IMR-90 (cell line): ENCODE results near the gene PLA2G1B. TPM values are rescaled to one million over a fixed set of nuclear protein-coding genes. Genes with fewer than 3 reads are reported as not detected.
"Not testable (repeated sequence)": the region's sequence is repeated elsewhere in the genome, so short reads cannot be mapped to it uniquely, and the experiment has no call there.

ENCODE experiments used
- ATAC-seq: fragments of 200-7000 bp; cut with Tn5 transposase; 2 replicates; pipeline ENCODE4 v1.9.1; 2020; ENCODE audit warnings: low read depth, mild to moderate bottlenecking, moderate library complexity
- BruUV-seq: library from RNA; stranded (reverse); fragments of 400-500 nt; replicated peaks from 2 replicates; lab custom pipeline; 2021; lab: Mats Ljungman, UMichigan
- CTCF ChIA-PET: fragments of 300-600 bp; formaldehyde crosslinking; extraction: SDS; loops from one replicate; lab custom pipeline; 2021; ENCODE audit warnings: antibody characterized with exemption; lab: Yijun Ruan, JAX
- POLR2A ChIA-PET: fragments of 300-600 bp; sonication (Branson Sonifier 250); formaldehyde crosslinking; loops from one replicate; lab custom pipeline; 2022; ENCODE audit warnings: antibody characterized with exemption; ENCODE audit not compliant: unreplicated experiment; lab: Charles Lee
- DNase-seq: peaks from one replicate; pipeline ENCODE4 v3.0.0; 2013
- H2AFZ ChIP-seq: replicated peaks from 2 replicates; pipeline ENCODE3; 2013; ENCODE audit warnings: low read length, mild to moderate bottlenecking; ENCODE audit not compliant: poor library complexity
- H2AK5ac ChIP-seq: 2 replicates; pipeline ENCODE4 v1.6.1; 2013; ENCODE audit warnings: low read depth, low read length, inconsistent platforms
- H2AK9ac ChIP-seq: replicated peaks from 2 replicates; pipeline ENCODE3; 2013; ENCODE audit warnings: mild to moderate bottlenecking, low read depth, low read length, moderate library complexity; ENCODE audit not compliant: poor library complexity
- H2BK120ac ChIP-seq: 2 replicates; pipeline ENCODE4 v1.6.1; 2013; ENCODE audit warnings: low read depth, low read length, inconsistent platforms
- H2BK15ac ChIP-seq: 3 replicates; pipeline ENCODE4 v1.6.1; 2013; ENCODE audit warnings: low read depth, low read length, inconsistent platforms
- H2BK20ac ChIP-seq: 2 replicates; pipeline ENCODE4 v1.6.1; 2013; ENCODE audit warnings: low read depth, mild to moderate bottlenecking, inconsistent platforms, low read length, moderate library complexity
- H2BK5ac ChIP-seq: 2 replicates; pipeline ENCODE4 v1.6.1; 2013; ENCODE audit warnings: mild to moderate bottlenecking, low read depth, low read length, inconsistent platforms; ENCODE audit not compliant: poor library complexity, severe bottlenecking
- H3K14ac ChIP-seq: replicated peaks from 2 replicates; pipeline ENCODE4 v1.6.1; 2013; ENCODE audit warnings: low read depth, low read length, inconsistent platforms
- H3K18ac ChIP-seq: 2 replicates; pipeline ENCODE4 v1.6.1; 2013; ENCODE audit warnings: low read depth, low read length, control low read depth
- H3K23ac ChIP-seq: 2 replicates; pipeline ENCODE4 v1.6.1; 2013; ENCODE audit warnings: low read depth, low read length, inconsistent platforms
- H3K27ac ChIP-seq: 2 replicates; pipeline ENCODE4 v1.5.1; 2013; ENCODE audit warnings: mild to moderate bottlenecking, control low read depth, low read length; ENCODE audit not compliant: insufficient read depth
- H3K27me3 ChIP-seq: 2 replicates; pipeline ENCODE4 v1.6.1; 2013; ENCODE audit warnings: low read length; ENCODE audit not compliant: control insufficient read depth, insufficient read depth
- H3K36me3 ChIP-seq: 2 replicates; pipeline ENCODE4 v1.6.1; 2013; ENCODE audit warnings: low read length, mixed read lengths; ENCODE audit not compliant: control insufficient read depth, insufficient read depth
- H3K4ac ChIP-seq: 2 replicates; pipeline ENCODE4 v1.6.1; 2013; ENCODE audit warnings: low read depth, low read length, inconsistent platforms
- H3K4me1 ChIP-seq: 2 replicates; pipeline ENCODE4 v1.6.1; 2013; ENCODE audit warnings: low read length, mixed read lengths; ENCODE audit not compliant: control insufficient read depth, insufficient read depth
- H3K4me2 ChIP-seq: 2 replicates; pipeline ENCODE4 v1.6.1; 2013; ENCODE audit warnings: low read depth, mild to moderate bottlenecking, control low read depth, low read length, moderate library complexity
- H3K4me3 ChIP-seq: 2 replicates; pipeline ENCODE4 v1.5.1; 2013; ENCODE audit warnings: low read depth, mild to moderate bottlenecking, control low read depth, low read length, moderate library complexity; ENCODE audit not compliant: insufficient read depth
- H3K56ac ChIP-seq: 2 replicates; pipeline ENCODE4 v1.6.1; 2013; ENCODE audit warnings: low read length, inconsistent platforms; ENCODE audit not compliant: insufficient read depth; ENCODE audit errors: extremely low read depth
- H3K79me1 ChIP-seq, 2 experiments: 2 replicates each; pipeline ENCODE4 v1.6.1; 2013; ENCODE audit warnings: low read length in 2 of 2, inconsistent platforms in 1 of 2, low read depth in 1 of 2
- H3K9ac ChIP-seq: 2 replicates; pipeline ENCODE4 v1.6.1; 2013; ENCODE audit warnings: low read depth, low read length, control low read depth
- H3K9me1 ChIP-seq: 2 replicates; pipeline ENCODE4 v1.6.1; 2013; ENCODE audit warnings: low read length, inconsistent platforms; ENCODE audit not compliant: insufficient read depth
- H3K9me3 ChIP-seq: 2 replicates; pipeline ENCODE4 v1.6.1; 2013; ENCODE audit warnings: low read length; ENCODE audit not compliant: control insufficient read depth, insufficient read depth
- H4K20me1 ChIP-seq: 2 replicates; pipeline ENCODE4 v1.6.1; 2013; ENCODE audit warnings: low read length, inconsistent platforms; ENCODE audit not compliant: insufficient read depth
- H4K5ac ChIP-seq: 2 replicates; pipeline ENCODE4 v1.6.1; 2013; ENCODE audit warnings: mild to moderate bottlenecking, low read depth, low read length, control low read depth
- H4K8ac ChIP-seq, 2 experiments: 2 replicates each; pipeline ENCODE4 v1.6.1; 2013; ENCODE audit warnings: low read depth in 2 of 2, low read length in 2 of 2, control low read depth in 1 of 2, inconsistent platforms in 1 of 2
- H4K91ac ChIP-seq: 2 replicates; pipeline ENCODE4 v1.6.1; 2013; ENCODE audit warnings: low read depth, low read length, inconsistent platforms; ENCODE audit not compliant: insufficient read depth
- CTCF ChIP-seq: conservative IDR thresholded peaks from 2 replicates; pipeline ENCODE4 v1.5.1; 2012; ENCODE audit warnings: mild to moderate bottlenecking, low read depth, low read length, improper control_type of control experiment
- RAD21 ChIP-seq: IDR thresholded peaks from 2 replicates; pipeline ENCODE4 v1.6.1; 2012; ENCODE audit warnings: low read length, improper control_type of control experiment
- SMC3 ChIP-seq: fragments of 150-350 bp; IDR thresholded peaks from 2 replicates; pipeline ENCODE4 v1.6.1; 2016; ENCODE audit warnings: low read depth, mild to moderate bottlenecking, antibody characterized with exemption, low read length, moderate library complexity
- WGBS, 2 experiments: methylation state at CpG; one replicate each; pipeline versions ENCODE4 v1.1.5 to v1.1.7; 2013; ENCODE audit warnings: missing lambda C conversion rate in 2 of 2; ENCODE audit not compliant: insufficient read length in 1 of 2; ENCODE audit errors: extremely low coverage in 2 of 2; 5-methylcytosine and 5-hydroxymethylcytosine counted together
- dilution Hi-C: fragments of 300-500 bp; cut with HindIII; formaldehyde crosslinking; loops from one replicate; pipeline ENCODE4 v1.14.3; 2018; ENCODE audit warnings: low sequenced_read_pairs; ENCODE audit not compliant: unreplicated experiment
- in situ Hi-C: fragments of 300-500 bp; cut with MboI; formaldehyde crosslinking; loops from 3 replicates; pipeline ENCODE4 v1.14.3; 2019; ENCODE audit warnings: low sequenced_read_pairs, inconsistent platforms, mixed read lengths
- intact Hi-C: fragments of 100-400 bp; cut with micrococcal nuclease; formaldehyde crosslinking; loops from 2 replicates; pipeline ENCODE4 v1.10.0; 2022
- polyA plus RNA-seq, 3 experiments: library from polyadenylated mRNA; depleted of rRNA; stranded (reverse); fragments of >200 nt; gene quantifications; 2 replicates each; pipeline ENCODE4 v1.2.3, GENCODE V29; 2012; ENCODE audit warnings: low replicate concordance in 1 of 3
- total RNA-seq: library from RNA; depleted of rRNA; stranded (reverse); fragments of >200 nt; gene quantifications from 2 replicates; pipeline ENCODE4 v1.2.3, GENCODE V29; 2012

PLA2G1B gene
- total and polyA plus RNA-seq, 2 of the 4 experiments (the other 2 are of a cell fraction) = not detected

DNA sequence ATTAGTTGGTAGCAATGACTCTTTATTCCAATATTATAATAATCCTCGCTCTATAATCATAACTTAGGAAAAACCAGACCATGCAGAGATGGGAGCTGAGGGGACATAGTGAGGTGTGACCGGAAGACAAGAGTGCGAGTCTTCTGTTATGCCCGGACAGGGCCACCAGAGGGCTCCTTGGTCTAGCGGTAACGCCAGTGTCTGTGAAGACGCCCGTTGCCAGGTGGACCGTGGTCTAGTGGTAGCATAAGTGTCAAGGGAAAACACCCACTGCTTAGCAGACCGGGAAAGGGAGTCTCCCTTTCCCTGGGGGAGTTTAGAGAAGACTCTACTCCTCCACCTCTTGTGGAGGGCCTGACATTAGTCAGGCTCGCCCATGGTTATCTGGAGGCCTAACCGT lies 7.9 kb upstream of the PLA2G1B start:
- H3K9me3 ChIP-seq, H2BK5ac ChIP-seq, ATAC-seq, H4K8ac ChIP-seq, H3K4me1 ChIP-seq, H3K4me3 ChIP-seq, H4K5ac ChIP-seq, CTCF ChIA-PET, H4K20me1 ChIP-seq, dilution Hi-C loops, H3K79me1 ChIP-seq, H3K27ac ChIP-seq, H2BK15ac ChIP-seq, POLR2A ChIA-PET, H3K4ac ChIP-seq, H3K56ac ChIP-seq, H2AK5ac ChIP-seq, H3K18ac ChIP-seq, BruUV-seq, H3K9ac ChIP-seq, H3K14ac ChIP-seq, H2AK9ac ChIP-seq, H2BK20ac ChIP-seq, H2BK120ac ChIP-seq, H4K91ac ChIP-seq, H3K4me2 ChIP-seq, H3K23ac ChIP-seq, H2AFZ ChIP-seq, H3K36me3 ChIP-seq, H3K9me1 ChIP-seq: not testable (repeated sequence)
- H3K27me3 ChIP-seq = peaks cover 15% of the 10 kb centered on the region
- in situ Hi-C loops (loop anchor here (25.0 kb wide), 1 partner anchor 102 kb away; the partner anchor contains the start of genes COX6A1, GATC and TRIAP1), intact Hi-C loops (loop anchor here (1.0 kb wide), 1 partner anchor 95 kb away; no protein-coding TSS in a partner anchor)
- TF ChIP-seq SMC3 (peak; percentile 55), CTCF (peak; percentile 58), RAD21 (peak; percentile 61)
- no CpG with 5 or more reads among the region's 12 CpGs for WGBS, 2 experiments
- DNase-seq = peak; percentile 32
